Adrenal gland (tissue), 5 donors: ENCODE measurements around the gene TEX35.
"Not testable (repeated sequence)": the region's sequence is repeated elsewhere in the genome, so short reads cannot be mapped to it uniquely, and the experiment has no call there.

Source experiments
- CTCF ChIP-seq, 6 experiments: fragments of 450-650 bp in 4 of 6; fragments of 200-600 bp in 2 of 6; sonication (generic) in 1 of 6; IDR thresholded peaks; 1 replicate in 5 of 6; 2 replicates in 1 of 6; pipeline versions ENCODE4 v1.5.1 to v1.8.0; 2016 to 2021; ENCODE audit warnings: antibody characterized with exemption in 6 of 6, mild to moderate bottlenecking in 2 of 6, moderate library complexity in 1 of 6
- POLR2A ChIP-seq, 2 donors: fragments of 450-650 bp; IDR thresholded peaks; one replicate each; pipeline ENCODE4 v1.6.1; 2017; ENCODE audit warnings: antibody characterized with exemption in 2 of 2, mild to moderate bottlenecking in 2 of 2, moderate library complexity in 1 of 2
- donor health status: DM: no; HTN: no; CAD: no.

DNA sequence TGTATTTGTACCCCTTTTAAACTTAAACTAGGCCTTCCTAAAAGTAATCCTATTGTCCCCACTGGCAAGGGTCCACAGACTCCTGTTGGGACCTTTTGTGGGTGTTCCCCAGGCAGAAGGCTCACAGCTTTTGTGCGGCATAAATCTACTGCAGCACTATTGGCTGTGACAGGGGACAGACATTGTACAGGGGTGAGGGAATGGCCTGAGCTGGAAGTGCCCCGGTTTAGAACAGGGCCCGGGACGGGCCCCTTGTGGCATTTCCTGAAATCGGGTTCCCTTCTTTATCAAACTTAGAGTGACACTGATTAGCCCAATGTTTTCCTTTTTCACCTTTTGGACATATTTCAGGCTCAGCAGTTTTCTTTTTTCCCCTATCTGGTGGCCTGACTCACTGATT is 45.9 kb downstream of the TEX35 start:
- not testable (repeated sequence) for TF ChIP-seq POLR2A, CTCF (IDR thresholded peaks at IDR 0.05)
